RPMI8226 (cell line): Measurements from ENCODE around the gene GPR158.
A peak's percentile ranks its signal among the peaks of the same experiment; 100 is the strongest.
"Not testable (repeated sequence)": the region's sequence is repeated elsewhere in the genome, so short reads cannot be mapped to it uniquely, and the experiment has no call there.

Experiments used
- DNase-seq: peaks from one replicate; pipeline ENCODE4 v3.0.0-alpha.2; 2015

Gene GPR158

GRCh38 chr10:25174461-25175230, at the start of gene GPR158:
GPR158 (plus strand) TSS chr10:25175001; CDS start chr10:25175421, 420 bp downstream.
- DNase-seq: peak; percentile 64

- no peak for DNase-seq
Observed at GRCh38 chr10:25125201-25125611, 49.6 kb upstream of the GPR158 start.

- DNase-seq: no peak
Observed at GRCh38 chr10:25129592-25129991, 45.2 kb upstream of the GPR158 start.

GRCh38 chr10:25130906-25131305, 43.9 kb upstream of the GPR158 start:
- DNase-seq: no peak

- DNase-seq: no peak
Observed at GRCh38 chr10:25142116-25142864, 32.5 kb upstream of the GPR158 start.

GRCh38 chr10:25157650-25158049, 17.2 kb upstream of the GPR158 start:
- no peak for DNase-seq

- no peak for DNase-seq
Observed at GRCh38 chr10:25159591-25159990, 15.2 kb upstream of the GPR158 start.

- no peak for DNase-seq
Observed at GRCh38 chr10:25162391-25162790, 12.4 kb upstream of the GPR158 start.

GRCh38 chr10:25163464-25163863, 11.3 kb upstream of the GPR158 start:
- DNase-seq: not testable (repeated sequence)

- no peak for DNase-seq
Observed at GRCh38 chr10:25169740-25170139, 5.1 kb upstream of the GPR158 start.

- no peak for DNase-seq
Observed at GRCh38 chr10:25170627-25171026, 4.2 kb upstream of the GPR158 start.

GRCh38 chr10:25175527-25176420, 973 bp downstream of the GPR158 start:
- no peak for DNase-seq

- no peak for DNase-seq
Observed at GRCh38 chr10:25176421-25176968, 1.7 kb downstream of the GPR158 start.

- DNase-seq: no peak
Observed at GRCh38 chr10:25177093-25177753, 2.4 kb downstream of the GPR158 start.

- no peak for DNase-seq
Observed at GRCh38 chr10:25177754-25178135, 2.9 kb downstream of the GPR158 start.

- DNase-seq: no peak
Observed at GRCh38 chr10:25178411-25178810, 3.6 kb downstream of the GPR158 start.

GRCh38 chr10:25180801-25181200, 6.0 kb downstream of the GPR158 start:
- DNase-seq: no peak

GRCh38 chr10:25182636-25183035, 7.8 kb downstream of the GPR158 start:
- no peak for DNase-seq

- DNase-seq: no peak
Observed at GRCh38 chr10:25191162-25191895, 16.5 kb downstream of the GPR158 start.

- DNase-seq: no peak
Observed at GRCh38 chr10:25198151-25198550, 23.4 kb downstream of the GPR158 start.

- DNase-seq: no peak
Observed at GRCh38 chr10:25206693-25207414, 32.1 kb downstream of the GPR158 start.
